ENCODE measurements around the gene UBE3C. TPM values are rescaled to one million over a fixed set of nuclear protein-coding genes. Genes with fewer than 3 reads are reported as not detected.

UBE3C gene
- total RNA-seq, 4 donors from 2014 or later, result 55.5 to 76.1 (median 60.4) TPM

DNA sequence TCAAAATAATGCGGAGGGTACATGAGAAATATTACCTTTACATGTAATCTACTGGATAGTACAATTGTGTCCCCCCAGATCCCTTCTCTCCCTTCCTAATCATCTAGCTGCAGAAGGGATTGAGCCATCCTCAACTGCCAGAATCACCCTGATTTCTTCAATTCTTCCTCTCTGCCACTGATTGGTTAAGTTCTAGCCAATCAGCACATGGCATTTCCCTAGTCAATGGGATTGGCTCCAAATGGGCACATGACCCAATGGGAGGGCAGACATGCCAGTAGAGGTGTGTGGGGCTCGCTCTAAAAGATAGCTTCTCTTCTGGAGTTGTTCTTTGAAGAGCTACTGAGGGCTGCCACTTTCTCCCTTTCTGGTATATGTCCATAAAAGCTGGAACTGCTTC is 20.9 kb upstream of the UBE3C start:
- TF ChIP-seq POLR2A (IDR thresholded peaks at IDR 0.05), result no peak
- DNase-seq (ENCODE audit: low spot score in 2 of 2), result no peak
- H3K4me3 ChIP-seq (ENCODE audit: low read depth, poor library complexity, severe bottlenecking), result no peak overlapping the region
- 90 to 96% methylated on average over 2 of the region's 2 CpGs for WGBS, 2 donors
- intact Hi-C loops (cut with DNase I; ENCODE audit: low total_unique reads), result no loop called here

DNA sequence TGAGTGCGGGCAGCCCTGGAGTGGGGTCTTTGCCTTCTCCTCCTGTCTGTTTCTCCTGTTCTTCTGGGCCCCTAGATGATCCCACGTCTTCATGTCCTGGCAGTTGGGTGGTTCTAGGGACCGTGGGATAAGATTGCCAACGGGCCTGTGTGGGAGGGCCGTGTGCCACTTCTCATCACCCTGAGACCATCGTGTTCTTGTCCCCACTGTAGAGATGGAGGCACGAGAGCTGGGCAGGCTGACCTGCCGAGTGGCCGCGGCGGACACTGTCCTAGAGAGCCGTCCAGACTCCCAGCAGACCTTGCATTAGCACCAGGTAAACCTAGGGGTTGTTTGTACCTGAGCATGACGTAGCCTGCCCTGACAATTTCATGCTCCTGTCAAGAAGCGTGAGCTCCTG is 18.5 kb upstream of the UBE3C start:
- no peak overlapping the region for H3K4me3 ChIP-seq (ENCODE audit: low read depth, poor library complexity, severe bottlenecking)
- intact Hi-C loops (cut with DNase I; ENCODE audit: low total_unique reads), result no loop called here
- TF ChIP-seq POLR2A (IDR thresholded peaks at IDR 0.05), result no peak
- TF ChIP-seq, protein P1, sequence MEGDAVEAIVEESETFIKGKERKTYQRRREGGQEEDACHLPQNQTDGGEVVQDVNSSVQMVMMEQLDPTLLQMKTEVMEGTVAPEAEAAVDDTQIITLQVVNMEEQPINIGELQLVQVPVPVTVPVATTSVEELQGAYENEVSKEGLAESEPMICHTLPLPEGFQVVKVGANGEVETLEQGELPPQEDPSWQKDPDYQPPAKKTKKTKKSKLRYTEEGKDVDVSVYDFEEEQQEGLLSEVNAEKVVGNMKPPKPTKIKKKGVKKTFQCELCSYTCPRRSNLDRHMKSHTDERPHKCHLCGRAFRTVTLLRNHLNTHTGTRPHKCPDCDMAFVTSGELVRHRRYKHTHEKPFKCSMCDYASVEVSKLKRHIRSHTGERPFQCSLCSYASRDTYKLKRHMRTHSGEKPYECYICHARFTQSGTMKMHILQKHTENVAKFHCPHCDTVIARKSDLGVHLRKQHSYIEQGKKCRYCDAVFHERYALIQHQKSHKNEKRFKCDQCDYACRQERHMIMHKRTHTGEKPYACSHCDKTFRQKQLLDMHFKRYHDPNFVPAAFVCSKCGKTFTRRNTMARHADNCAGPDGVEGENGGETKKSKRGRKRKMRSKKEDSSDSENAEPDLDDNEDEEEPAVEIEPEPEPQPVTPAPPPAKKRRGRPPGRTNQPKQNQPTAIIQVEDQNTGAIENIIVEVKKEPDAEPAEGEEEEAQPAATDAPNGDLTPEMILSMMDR (IDR thresholded peaks at IDR 0.05), result no peak
- WGBS, 2 donors, result 92 to 94% methylated on average over 14 of the region's 14 CpGs
- peak in 1 of 2 donors; percentile 70 for DNase-seq (ENCODE audit: low spot score in 2 of 2)

DNA sequence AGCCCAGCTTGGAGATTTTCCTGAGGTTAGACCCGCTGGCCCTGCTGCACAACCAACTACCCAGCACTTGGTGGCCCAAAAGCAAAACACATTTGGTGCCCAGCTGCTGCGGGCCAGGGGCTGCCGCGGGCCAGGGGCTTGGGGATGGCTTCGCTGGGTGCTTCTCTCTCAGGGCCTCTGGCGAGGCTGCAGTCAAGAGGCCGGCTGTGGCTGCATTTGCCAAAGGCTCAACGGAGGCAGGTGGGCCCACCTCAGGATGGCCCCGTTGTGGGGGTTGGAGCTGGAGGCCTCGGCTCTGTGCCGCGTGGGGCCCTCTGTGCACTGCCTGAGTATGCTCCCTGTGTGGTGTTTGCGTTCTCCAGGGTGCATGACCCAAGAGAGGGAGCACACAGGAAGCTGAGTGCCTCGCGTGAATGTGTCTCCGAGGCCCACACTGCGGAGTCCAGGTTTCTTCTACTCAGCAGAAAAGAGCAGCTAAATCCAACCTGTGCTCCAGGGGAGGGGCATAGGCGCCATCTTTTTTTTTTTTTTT is 17.5 kb upstream of the UBE3C start:
- TF ChIP-seq POLR2A (IDR thresholded peaks at IDR 0.05), result no peak
- TF ChIP-seq, protein P1 (IDR thresholded peaks at IDR 0.05), result no peak
- intact Hi-C loops (cut with DNase I; ENCODE audit: low total_unique reads), result no loop called here
- DNase-seq (ENCODE audit: low spot score in 2 of 2), result peak in 1 of 2 donors; percentile 68
- no peak overlapping the region for H3K4me3 ChIP-seq (ENCODE audit: low read depth, poor library complexity, severe bottlenecking)
- 91% methylated on average over 11 to 18 of the region's 18 CpGs for WGBS, 2 donors

DNA sequence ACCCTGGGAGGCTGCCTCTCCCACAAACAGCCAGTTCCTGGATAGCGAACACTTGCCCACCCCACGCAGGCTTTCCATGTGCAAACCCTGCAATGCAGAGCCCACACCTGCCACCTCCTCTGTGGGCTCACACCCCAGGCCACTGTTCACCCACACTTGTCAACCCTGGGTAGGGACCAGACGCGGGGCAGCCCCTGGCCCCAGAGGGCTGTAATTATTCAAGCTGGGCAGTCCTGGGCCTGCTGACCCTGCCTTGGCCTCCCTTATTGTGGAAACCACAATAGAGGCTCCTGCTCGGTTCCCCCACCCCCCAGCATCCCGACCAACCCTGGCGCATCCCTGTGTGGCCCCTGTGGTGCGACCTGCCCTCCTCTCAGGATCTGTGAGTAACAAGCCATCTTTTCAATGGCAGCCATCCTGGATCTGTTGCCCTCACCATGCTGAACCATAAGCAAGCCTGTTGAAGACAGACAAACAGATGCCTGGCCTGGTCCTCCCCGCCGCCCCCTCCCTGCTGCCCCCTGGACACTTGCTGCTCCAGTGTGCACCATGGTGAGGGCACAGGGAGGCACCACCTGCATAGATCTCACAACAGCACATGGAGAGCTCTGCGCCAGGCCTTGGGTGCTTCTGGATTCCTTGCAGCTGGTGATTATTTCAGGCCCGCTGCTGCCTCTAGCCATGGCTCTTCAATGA is 15.8 kb upstream of the UBE3C start:
- intact Hi-C loops (cut with DNase I; ENCODE audit: low total_unique reads), result no loop called here
- no peak for TF ChIP-seq POLR2A (IDR thresholded peaks at IDR 0.05)
- TF ChIP-seq, protein P1 (IDR thresholded peaks at IDR 0.05), result no peak
- DNase-seq (ENCODE audit: low spot score in 2 of 2), result peak in 1 of 2 donors; percentile 80
- 89 to 90% methylated on average over 12 of the region's 12 CpGs for WGBS, 2 donors
- no peak overlapping the region for H3K4me3 ChIP-seq (ENCODE audit: low read depth, poor library complexity, severe bottlenecking)

DNA sequence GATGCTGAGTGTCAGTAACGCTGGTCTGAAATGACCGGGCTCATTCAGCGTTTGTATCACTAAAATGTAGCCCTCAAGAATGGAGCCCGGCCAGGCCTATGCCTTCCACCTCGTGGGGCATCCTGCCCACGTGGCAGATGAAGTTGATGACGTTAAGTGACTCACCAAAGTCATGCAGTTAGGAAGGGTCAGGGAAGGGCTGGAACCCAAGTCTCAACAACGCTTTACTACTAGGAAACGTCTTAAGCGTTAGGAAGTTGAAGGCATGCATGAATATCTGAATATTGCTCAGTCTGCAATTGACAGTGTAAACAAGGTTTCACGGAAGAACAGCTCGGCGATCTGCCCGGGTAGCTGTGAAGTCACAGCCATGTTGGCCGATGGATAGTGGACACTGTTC is 14.0 kb upstream of the UBE3C start:
- H3K4me3 ChIP-seq (ENCODE audit: low read depth, poor library complexity, severe bottlenecking), result no peak overlapping the region
- TF ChIP-seq, protein P1 (IDR thresholded peaks at IDR 0.05), result no peak
- no peak for TF ChIP-seq POLR2A (IDR thresholded peaks at IDR 0.05)
- intact Hi-C loops (cut with DNase I; ENCODE audit: low total_unique reads), result no loop called here
- DNase-seq (ENCODE audit: low spot score in 2 of 2), result peak in 1 of 2 donors; percentile 43
- WGBS, 2 donors, result 90 to 91% methylated on average over 15 of the region's 15 CpGs

DNA sequence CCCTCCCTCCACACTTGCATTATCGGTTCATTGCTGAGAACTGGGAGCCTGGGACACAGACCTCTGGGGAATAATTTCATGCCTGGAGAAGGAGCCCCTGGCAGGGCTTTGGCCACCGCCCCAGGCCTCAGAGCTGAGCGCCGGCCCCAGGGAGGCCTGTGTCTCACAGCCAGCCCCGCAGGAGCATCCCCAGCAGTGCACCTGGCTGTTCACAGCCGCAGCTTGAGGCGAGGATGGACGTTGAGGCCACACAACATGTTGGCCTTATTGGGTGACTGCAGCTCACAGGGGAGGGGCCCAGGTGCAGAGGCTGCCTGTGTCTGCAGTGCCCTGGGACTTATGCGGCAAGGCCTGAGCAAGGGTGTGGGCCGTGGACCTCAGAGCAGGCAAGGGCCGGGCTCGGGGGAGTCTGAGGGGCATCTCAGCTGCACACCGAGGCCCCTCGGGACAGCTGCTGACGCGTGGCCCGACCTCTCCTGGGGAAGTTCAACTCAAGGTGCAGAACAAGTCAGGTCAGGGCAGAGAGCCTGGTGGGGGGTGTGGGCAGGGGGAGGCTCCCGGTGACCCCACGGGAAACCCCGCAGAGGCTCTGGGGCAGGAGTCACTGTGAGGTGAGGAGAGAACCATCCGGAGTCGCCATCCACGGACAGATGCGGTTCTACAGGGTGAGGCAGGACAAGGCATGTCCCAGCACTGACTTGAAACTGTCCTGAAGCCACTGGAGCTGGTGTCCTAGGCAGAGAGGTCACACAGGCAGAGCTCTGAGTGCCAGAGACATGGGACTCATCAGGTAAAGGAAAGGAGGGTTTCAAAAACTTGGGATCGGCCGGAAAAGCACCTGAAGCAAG is 13.1 kb upstream of the UBE3C start:
- TF ChIP-seq POLR2A (IDR thresholded peaks at IDR 0.05), result no peak
- TF ChIP-seq, protein P1 (IDR thresholded peaks at IDR 0.05), result no peak
- DNase-seq (ENCODE audit: low spot score in 2 of 2), result peak in 1 of 2 donors; percentile 79
- WGBS, 2 donors, result 73 to 76% methylated on average over 26 of the region's 26 CpGs
- H3K4me3 ChIP-seq (ENCODE audit: low read depth, poor library complexity, severe bottlenecking), result no peak overlapping the region
- intact Hi-C loops (cut with DNase I; ENCODE audit: low total_unique reads), result no loop called here

Measured in lower leg skin (tissue), 4 donors.